PC-3 (cell line): ENCODE measurements around the gene BBOF1. TPM values are rescaled to one million over a fixed set of nuclear protein-coding genes. Genes with fewer than 3 reads are reported as not detected.

Experiments used
- ATAC-seq: fragments of 200-7000 bp; cut with Tn5 transposase; 2 replicates; pipeline ENCODE4 v1.9.1; 2020; ENCODE audit warnings: mild to moderate bottlenecking, moderate library complexity
- BruUV-seq: library from RNA; stranded (reverse); fragments of 400-500 nt; replicated peaks from 2 replicates; lab custom pipeline; 2021; lab: Mats Ljungman, UMichigan
- CTCF ChIA-PET: fragments of 300-600 bp; sonication (Branson Sonifier 250); formaldehyde crosslinking; loops from one replicate; lab custom pipeline; 2022; ENCODE audit warnings: antibody characterized with exemption; lab: Charles Lee
- POLR2A ChIA-PET: fragments of 300-600 bp; sonication (Branson Sonifier 250); formaldehyde crosslinking; loops from one replicate; lab custom pipeline; 2022; ENCODE audit warnings: antibody characterized with exemption; ENCODE audit not compliant: unreplicated experiment; lab: Charles Lee
- DNase-seq: peaks from one replicate; pipeline ENCODE4 v3.0.0-alpha.2; 2015
- H2AFZ ChIP-seq: fragments of 300-600 bp; sonication (generic); 2 replicates; pipeline ENCODE4 v1.6.0; 2016; ENCODE audit warnings: antibody characterized with exemption, low read length
- H3F3A ChIP-seq: fragments of 300-600 bp; sonication (generic); one replicate; pipeline ENCODE4 v1.6.0; 2017; ENCODE audit warnings: antibody characterized with exemption, low read length, control low read depth, mild to moderate bottlenecking; ENCODE audit not compliant: unreplicated experiment
- H3K27ac ChIP-seq: fragments of 300-600 bp; sonication (generic); 2 replicates; pipeline ENCODE4 v1.5.1; 2016; ENCODE audit warnings: mild to moderate bottlenecking, low read length
- H3K27me3 ChIP-seq: fragments of 300-600 bp; sonication (generic); 2 replicates; pipeline ENCODE4 v1.6.1; 2016; ENCODE audit warnings: low read length, mixed read lengths
- H3K36me3 ChIP-seq: fragments of 300-600 bp; sonication (generic); 2 replicates; pipeline ENCODE4 v1.6.1; 2016; ENCODE audit warnings: low read depth, mixed run types, low read length, mixed read lengths
- H3K4me1 ChIP-seq: fragments of 300-600 bp; sonication (generic); 2 replicates; pipeline ENCODE4 v1.5.1; 2016; ENCODE audit warnings: low read length; ENCODE audit not compliant: insufficient read depth
- H3K4me2 ChIP-seq: fragments of 300-600 bp; sonication (generic); 2 replicates; pipeline ENCODE4 v1.6.0; 2016; ENCODE audit warnings: low read length
- H3K4me3 ChIP-seq: fragments of 300-600 bp; sonication (generic); 2 replicates; pipeline ENCODE4 v1.5.1; 2016; ENCODE audit warnings: mild to moderate bottlenecking, low read length, mixed read lengths
- H3K79me2 ChIP-seq: fragments of 300-600 bp; sonication (generic); 2 replicates; pipeline ENCODE4 v1.6.1; 2017; ENCODE audit warnings: low read length, mixed read lengths
- H3K9ac ChIP-seq: fragments of 300-600 bp; sonication (generic); 2 replicates; pipeline ENCODE4 v1.6.0; 2016; ENCODE audit warnings: mild to moderate bottlenecking, low read length
- H3K9me2 ChIP-seq: fragments of 300-600 bp; sonication (generic); replicated peaks from 2 replicates; pipeline ENCODE4 v1.6.1; 2016; ENCODE audit warnings: mixed run types, low read length, mixed read lengths
- H3K9me3 ChIP-seq: fragments of 300-600 bp; sonication (generic); 2 replicates; pipeline ENCODE4 v1.6.1; 2016; ENCODE audit warnings: low read length, mixed read lengths
- H4K20me1 ChIP-seq: fragments of 300-600 bp; sonication (generic); 2 replicates; pipeline ENCODE4 v1.6.1; 2016; ENCODE audit warnings: low read length, mixed read lengths
- EZH2 ChIP-seq: fragments of 300-600 bp; sonication (generic); IDR thresholded peaks from one replicate; pipeline ENCODE4 v1.6.1; 2017; ENCODE audit warnings: antibody characterized with exemption, mild to moderate bottlenecking, low read length; ENCODE audit not compliant: unreplicated experiment
- EZH2phosphoT487 ChIP-seq: fragments of 300-600 bp; sonication (generic); IDR thresholded peaks from 2 replicates; pipeline ENCODE4 v1.6.1; 2018; ENCODE audit warnings: mild to moderate bottlenecking, antibody characterized with exemption, low read length, borderline replicate concordance
- intact Hi-C: fragments of 100-400 bp; cut with micrococcal nuclease; formaldehyde crosslinking; loops from 2 replicates; pipeline ENCODE4 v1.9.0; 2023
- total RNA-seq: library from RNA; depleted of rRNA; stranded (reverse); fragments of >200 nt; gene quantifications from 2 replicates; pipeline ENCODE4 v1.2.3, GENCODE V29; 2014
- TF ChIP-seq, protein P1 (sequence below): fragments of 300-600 bp; sonication (generic); conservative IDR thresholded peaks from 2 replicates; pipeline ENCODE4 v1.5.1; 2017; ENCODE audit warnings: antibody characterized with exemption, low read depth, mild to moderate bottlenecking, low read length

Gene BBOF1
- total RNA-seq, 1 experiment from 2014 or later = 1.5 TPM

DNA sequence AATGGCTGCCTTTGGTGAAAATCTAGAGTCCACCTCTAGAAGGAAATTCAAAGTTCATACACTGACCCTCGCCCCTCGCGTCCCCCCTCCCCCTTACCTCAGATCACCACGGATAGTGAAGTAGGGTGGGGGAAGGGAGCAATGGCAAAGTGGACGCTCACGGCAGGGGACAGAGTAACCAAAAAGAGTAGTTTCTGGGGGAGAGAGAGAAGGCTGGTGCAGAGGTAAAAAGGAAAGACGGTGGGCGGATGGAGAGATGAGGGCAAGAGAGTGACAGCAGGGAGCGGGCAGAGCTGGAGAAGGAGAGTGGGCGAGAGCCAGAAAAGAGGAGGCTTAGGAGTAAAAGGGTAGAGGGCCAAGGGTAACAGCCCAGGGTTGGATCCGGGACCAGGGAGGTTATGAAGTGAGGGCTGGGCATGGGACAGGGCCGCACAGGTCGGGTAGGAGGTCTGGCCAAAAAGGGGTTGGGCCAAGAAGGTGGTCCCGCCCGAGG, 64.7 kb downstream of the BBOF1 start:
- BruUV-seq = no TSS peak
- H3F3A ChIP-seq = no peaks in the 10 kb centered on the region
- H3K4me2 ChIP-seq = peak overlapping the region; percentile 97
- intact Hi-C loops = loop anchor here (5.0 kb wide), 1 partner anchor 132 kb away; the partner anchor contains the start of genes COQ6 and FAM161B
- CTCF ChIA-PET = no interaction called here
- DNase-seq (no peak), ATAC-seq (peak; percentile 22)
- POLR2A ChIA-PET = interaction anchor here (0.6 kb wide), 1 partner anchor 758 kb away, joined by 3 read pairs; no protein-coding TSS in a partner anchor
- H3K27ac ChIP-seq = no peak overlapping the region
- H3K4me3 ChIP-seq = peak overlapping the region; percentile 88
- no peak for TF ChIP-seq EZH2
- TF ChIP-seq, protein P1, sequence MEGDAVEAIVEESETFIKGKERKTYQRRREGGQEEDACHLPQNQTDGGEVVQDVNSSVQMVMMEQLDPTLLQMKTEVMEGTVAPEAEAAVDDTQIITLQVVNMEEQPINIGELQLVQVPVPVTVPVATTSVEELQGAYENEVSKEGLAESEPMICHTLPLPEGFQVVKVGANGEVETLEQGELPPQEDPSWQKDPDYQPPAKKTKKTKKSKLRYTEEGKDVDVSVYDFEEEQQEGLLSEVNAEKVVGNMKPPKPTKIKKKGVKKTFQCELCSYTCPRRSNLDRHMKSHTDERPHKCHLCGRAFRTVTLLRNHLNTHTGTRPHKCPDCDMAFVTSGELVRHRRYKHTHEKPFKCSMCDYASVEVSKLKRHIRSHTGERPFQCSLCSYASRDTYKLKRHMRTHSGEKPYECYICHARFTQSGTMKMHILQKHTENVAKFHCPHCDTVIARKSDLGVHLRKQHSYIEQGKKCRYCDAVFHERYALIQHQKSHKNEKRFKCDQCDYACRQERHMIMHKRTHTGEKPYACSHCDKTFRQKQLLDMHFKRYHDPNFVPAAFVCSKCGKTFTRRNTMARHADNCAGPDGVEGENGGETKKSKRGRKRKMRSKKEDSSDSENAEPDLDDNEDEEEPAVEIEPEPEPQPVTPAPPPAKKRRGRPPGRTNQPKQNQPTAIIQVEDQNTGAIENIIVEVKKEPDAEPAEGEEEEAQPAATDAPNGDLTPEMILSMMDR = peak; percentile 16; the same call in 1 of the 2 replicates
- TF ChIP-seq EZH2phosphoT487 = no peak
- H3K79me2 ChIP-seq = peaks cover 23% of the 10 kb centered on the region
- no peaks in the 10 kb centered on the region for H3K27me3 ChIP-seq
- peaks cover 20% of the 10 kb centered on the region for H3K4me1 ChIP-seq
- H3K36me3 ChIP-seq = no peaks in the 10 kb centered on the region
- H2AFZ ChIP-seq = peak overlapping the region; percentile 88
- H3K9ac ChIP-seq = peak overlapping the region; percentile 72
- H3K9me3 ChIP-seq = no peaks in the 10 kb centered on the region
- no peaks in the 10 kb centered on the region for H3K9me2 ChIP-seq
- no peaks in the 10 kb centered on the region for H4K20me1 ChIP-seq

DNA sequence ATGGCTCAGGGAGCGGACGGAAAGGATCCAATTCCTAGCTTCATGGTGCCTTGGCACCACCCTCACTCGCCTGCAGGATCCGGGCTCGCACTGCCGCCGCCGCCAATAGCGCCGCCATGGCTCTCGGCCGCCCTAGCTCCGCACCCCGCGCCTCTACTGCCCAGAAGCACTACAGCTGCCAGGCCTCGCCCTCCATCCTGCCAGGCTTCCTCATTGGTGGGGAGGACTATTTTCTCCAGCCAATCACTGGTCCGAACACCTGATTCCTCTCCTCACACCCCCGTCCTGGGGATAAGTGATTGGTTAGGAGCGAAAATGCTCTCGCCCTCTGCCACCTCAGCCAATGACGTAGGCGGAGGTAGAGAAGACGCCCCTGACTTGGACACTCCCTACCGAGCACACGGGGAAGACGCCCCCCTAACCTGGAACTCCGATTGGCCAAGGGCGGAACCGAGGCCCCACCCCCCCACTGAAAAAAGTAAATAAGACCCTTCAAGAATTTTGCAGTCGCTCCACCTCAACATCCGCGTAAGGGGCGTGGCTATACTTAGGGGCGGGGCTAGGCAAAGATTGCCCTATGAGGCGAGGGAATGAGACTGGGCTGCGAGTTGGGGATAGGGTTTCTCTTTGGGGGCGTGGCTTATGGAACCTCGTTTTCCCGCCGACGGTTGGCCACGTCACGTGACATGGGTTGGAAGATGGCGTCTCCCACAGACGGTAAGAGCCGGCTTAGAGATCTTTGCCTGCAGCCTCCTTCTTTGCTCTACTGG, 65.3 kb downstream of the BBOF1 start, which contains the start of the genes ALDH6A1 and LIN52:
TSS of gene ALDH6A1 (minus strand) at position 177 of the 770 bp plus-strand sequence. CDS start at position 118, 59 bp downstream.
TSS of gene LIN52 (plus strand) at position 680 of the 770 bp plus-strand sequence. CDS start at position 699, 19 bp downstream.
- Histone ChIP-seq H3K9ac (peak within 1 kb of the TSS; percentile 75), H3K9me3 (no peaks in the 10 kb centered on the region), H3K27me3 (no peaks in the 10 kb centered on the region), H3K36me3 (no peaks in the 10 kb centered on the region), H3F3A (no peaks in the 10 kb centered on the region), H3K4me1 (peaks cover 20% of the 10 kb centered on the region), H3K27ac (peak within 1 kb of the TSS; percentile 21; the same call in 1 of the 2 replicates), H3K4me3 (peak within 1 kb of the TSS; percentile 88), H2AFZ (peak within 1 kb of the TSS; percentile 88), H4K20me1 (no peaks in the 10 kb centered on the region), H3K79me2 (peaks cover 25% of the 10 kb centered on the region), H3K9me2 (no peaks in the 10 kb centered on the region), H3K4me2 (peak within 1 kb of the TSS; percentile 97)
- DNase-seq (peak; percentile 100), ATAC-seq (peak; percentile 92)
- ChIA-PET POLR2A (interaction anchor here (0.5 to 0.6 kb wide), 2 partner anchors 759 to 1040 kb away, joined by 3 to 13 read pairs; no protein-coding TSS in a partner anchor), CTCF (no interaction called here)
- intact Hi-C loops = loop anchor here (5.0 kb wide), 1 partner anchor 132 kb away; the partner anchor contains the start of genes COQ6 and FAM161B
- BruUV-seq = no TSS peak
- TF ChIP-seq EZH2 (no peak), EZH2phosphoT487 (no peak)
- TF ChIP-seq, protein P1 = no peak; the same call in 1 of the 2 replicates
